HG02943 (cell line): ENCODE results near the gene MSH6.
"Not testable (repeated sequence)": the region's sequence is repeated elsewhere in the genome, so short reads cannot be mapped to it uniquely, and the experiment has no call there.

Experiments used
- ATAC-seq: cut with Tn5 transposase; IDR thresholded peaks from one replicate; pipeline ENCODE4 v1.9.1; 2021; ENCODE audit warnings: mild to moderate bottlenecking, low read depth, moderate library complexity; ENCODE audit not compliant: unreplicated experiment

The MSH6 gene

DNA sequence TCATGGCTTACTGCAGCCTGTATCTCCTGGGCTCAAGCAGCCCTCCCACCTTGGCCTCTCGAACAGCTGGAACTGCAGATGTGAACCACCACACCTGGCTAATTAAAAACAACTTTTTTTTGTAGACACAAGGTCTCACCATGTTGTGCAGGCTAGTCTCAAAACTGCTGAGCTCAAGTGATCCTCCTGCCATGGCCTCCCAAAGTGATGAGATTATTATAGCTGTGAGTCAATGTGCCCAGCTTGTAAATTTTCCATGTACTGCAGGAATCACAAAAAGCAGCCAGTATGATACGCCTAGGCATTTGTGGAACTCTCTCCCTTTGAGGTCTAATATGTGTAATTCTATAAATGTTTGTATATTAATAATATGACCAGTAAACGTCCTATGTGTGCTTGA, 59.9 kb downstream of the MSH6 start:
- ATAC-seq, result no peak

- ATAC-seq, result no peak
These were observed 60.5 kb downstream of the MSH6 start for GRCh38 chr2:47843407-47843806.

DNA sequence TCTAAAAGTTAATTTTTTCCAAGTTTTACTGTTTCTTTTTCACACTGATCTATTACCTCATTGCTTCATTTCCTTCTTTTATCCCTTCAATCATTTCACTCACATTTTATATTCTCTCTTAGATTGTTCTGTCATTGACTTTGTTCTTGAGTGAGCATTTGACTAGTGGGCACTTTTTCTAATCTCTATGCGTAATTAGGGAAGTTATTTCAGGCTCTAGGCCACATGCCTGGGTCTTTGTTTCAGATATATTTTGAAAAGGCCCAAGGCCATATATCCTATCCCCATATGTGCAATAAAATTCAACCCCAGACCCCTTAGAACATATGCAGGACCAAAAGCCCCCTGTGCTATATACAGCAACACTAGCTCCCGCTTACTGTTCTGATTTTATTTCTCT, 61.2 kb downstream of the MSH6 start:
- no peak for ATAC-seq

DNA sequence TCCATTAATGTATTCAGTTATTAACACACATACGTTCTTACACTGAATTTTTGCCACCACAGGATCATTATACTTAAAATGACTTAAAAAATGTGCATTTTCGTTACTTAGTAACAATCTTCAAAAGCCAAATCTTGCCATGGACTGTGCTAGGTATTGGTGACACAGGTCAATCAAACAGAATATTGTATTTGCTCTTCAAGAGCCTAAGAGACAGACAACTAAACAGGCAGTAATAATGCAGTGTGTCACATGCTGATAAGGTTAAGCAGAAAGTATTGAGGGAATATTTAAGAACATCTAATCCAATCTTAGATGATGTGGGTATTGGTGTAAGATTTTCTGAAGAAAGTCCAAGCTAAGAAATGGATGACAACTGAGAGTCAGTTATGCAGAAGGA, 66.4 kb downstream of the MSH6 start:
- no peak for ATAC-seq

DNA sequence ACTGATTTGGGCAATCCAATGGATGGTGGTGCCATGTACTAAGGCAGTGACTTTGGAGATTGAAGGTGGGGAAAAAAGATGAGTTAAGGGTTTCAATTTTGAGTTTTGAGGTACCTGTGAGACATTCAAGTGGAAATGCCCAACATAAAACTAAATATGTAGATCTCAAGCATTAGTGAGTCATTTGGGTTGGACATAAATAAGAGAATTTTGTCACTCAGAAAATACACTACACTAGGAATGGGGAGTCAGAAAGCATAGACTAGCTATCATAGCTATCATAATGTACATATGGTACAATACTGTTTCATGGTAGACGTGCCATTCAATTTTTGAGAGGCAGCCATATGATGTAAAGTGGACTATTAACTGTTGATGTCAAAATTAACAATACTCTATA, 67.3 kb downstream of the MSH6 start:
- ATAC-seq, result no peak

DNA sequence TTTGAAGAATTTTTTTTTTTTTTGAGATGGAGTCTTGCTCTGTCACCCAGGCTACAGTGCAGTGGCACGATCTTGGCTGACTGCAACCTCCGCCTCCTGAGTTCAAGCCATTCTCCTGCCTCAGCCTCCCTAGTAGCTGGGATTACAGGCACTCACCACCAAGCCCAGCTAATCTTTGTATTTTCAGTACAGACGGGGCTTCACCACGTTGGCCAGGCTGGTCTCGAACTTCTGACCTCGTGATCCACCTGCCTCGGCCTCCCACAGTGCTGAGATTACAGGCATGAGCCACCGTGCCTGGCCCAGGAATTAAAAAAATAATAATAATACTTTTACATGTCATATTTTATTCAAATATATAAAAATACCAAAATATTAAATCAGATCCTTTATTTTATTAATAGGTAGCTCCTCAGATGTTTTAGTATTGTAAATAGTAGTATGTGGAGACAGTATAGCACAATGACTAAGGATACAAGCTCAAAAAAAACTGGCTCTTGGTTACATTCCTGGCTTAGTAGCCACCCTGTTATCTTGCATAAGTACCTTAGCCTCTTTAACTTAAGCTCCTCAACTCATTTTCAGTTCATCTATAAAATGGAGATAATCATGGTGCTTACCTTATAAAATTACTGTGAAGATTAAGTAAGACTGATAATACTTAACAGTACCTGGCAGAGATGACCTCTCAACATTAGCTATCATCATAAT, 70.3 kb downstream of the MSH6 start:
- not testable (repeated sequence) for ATAC-seq
